CMK (cell line): ENCODE data around the gene FLII.
A peak's percentile ranks its signal among the peaks of the same experiment; 100 is the strongest.

Experiments
- DNase-seq: peaks from one replicate; pipeline ENCODE4 v3.0.0-alpha.2; 2010; ENCODE audit warnings: low read depth

Gene FLII

DNA sequence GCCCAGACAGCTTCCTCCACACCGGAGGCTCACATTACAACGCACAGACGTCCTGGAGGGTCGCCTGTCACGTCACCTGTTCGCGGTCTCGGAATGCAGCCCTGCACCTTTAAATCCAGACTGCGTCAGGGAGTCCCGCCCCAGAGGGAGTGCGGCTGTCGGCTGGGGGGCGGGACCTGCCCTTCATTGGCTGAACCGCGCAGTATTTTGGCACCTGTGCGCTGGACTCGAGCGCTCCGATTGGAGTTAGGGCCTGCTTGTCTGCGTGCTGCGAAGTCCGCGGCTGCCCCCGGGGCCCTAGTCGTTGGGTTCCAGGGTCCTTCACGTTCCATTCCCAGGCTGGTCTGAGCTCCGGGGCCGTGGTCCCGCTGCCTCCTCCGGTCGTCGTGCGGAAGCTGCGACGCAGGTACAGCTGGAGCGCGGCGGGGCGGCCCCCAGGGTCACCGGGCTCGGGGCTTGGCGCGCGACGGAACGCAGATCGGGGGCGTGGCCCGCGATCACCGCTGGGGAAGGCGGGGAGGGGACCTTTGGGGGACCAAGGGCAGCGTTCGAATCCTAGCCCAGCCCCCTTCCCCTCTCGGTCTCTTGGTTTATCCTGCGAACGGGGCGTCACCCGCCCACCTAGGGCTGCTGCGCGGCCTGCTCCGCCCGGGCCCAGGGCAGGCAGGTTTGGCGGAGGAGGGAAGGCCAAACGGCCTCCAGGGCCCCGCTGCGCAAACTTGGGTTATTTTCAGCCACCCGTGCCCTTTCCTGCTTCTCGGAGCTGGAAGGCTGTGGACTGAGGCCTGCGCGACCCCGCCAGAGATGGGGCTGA, 2.0 kb upstream of the FLII start, which contains the start of gene MIEF2:
TSS of gene MIEF2 (plus strand) at position 331 of the 814 bp plus-strand sequence. CDS start 2,059 bp downstream, outside the sequence.
- DNase-seq: peak; percentile 67

GRCh38 chr17:18259621-18260331, 1.2 kb upstream of the FLII start:
- DNase-seq: no peak

DNA sequence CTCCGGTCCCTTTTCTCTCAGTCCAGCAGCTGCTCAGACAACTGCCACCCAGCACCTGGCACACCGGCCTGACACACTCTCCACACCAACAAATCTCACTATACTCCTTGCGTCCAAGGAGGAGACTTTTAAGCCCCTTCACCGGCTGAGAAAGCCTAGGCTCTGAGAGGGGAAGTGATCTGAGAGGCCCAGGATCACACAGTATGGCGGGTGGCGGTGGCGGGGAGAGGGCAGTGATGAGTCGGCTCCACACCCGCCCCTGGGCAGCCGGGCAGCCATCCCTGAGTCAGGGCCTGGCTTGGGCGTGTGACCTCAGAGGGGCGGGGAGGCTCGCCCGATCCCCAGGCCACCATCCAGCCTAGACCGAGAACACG, 569 bp downstream of the FLII start:
- peak; percentile 24 for DNase-seq

GRCh38 chr17:18257268-18257981, 1.1 kb downstream of the FLII start:
- DNase-seq: peak; percentile 29

GRCh38 chr17:18256776-18257175, 1.8 kb downstream of the FLII start:
- DNase-seq: no peak

- no peak for DNase-seq
These were observed 2.2 kb downstream of the FLII start for GRCh38 chr17:18256351-18256750.

DNA sequence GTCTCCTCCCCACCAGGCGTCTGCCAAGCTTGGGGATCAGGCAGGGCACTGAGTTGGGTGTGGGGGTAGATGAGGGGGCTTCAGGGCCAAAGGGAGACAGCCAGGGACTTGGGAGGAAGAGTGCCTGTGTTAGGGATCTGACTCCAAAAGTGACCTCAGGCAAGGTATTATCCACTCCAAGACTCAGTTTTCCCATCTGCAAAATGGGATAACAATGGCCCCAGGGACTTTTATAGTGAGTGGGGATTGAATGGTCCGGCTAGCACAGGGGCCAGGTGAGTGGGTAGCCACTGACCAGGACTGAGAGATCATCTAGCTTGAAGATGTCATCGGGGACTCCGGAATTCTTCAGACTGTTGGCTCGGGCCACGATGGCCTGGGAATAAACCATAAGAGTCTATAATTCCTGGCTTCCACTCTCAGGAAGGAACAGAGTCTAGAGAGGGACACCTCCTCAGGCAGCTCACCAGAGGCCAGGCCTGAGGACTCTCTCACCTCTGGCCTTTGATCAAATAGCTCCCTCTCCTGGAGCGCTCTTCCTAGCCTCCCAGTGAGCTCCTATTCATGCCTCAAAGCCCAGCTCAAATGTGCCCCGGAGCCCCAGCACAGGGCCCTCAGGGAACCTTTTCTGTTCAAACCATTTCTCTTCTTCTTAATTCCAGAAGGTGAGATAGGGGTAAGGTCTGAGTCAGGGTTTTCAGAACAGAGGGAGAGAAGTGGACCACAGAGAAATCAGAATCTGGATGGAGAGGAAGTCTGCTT, 3.5 kb downstream of the FLII start:
- no peak for DNase-seq

DNA sequence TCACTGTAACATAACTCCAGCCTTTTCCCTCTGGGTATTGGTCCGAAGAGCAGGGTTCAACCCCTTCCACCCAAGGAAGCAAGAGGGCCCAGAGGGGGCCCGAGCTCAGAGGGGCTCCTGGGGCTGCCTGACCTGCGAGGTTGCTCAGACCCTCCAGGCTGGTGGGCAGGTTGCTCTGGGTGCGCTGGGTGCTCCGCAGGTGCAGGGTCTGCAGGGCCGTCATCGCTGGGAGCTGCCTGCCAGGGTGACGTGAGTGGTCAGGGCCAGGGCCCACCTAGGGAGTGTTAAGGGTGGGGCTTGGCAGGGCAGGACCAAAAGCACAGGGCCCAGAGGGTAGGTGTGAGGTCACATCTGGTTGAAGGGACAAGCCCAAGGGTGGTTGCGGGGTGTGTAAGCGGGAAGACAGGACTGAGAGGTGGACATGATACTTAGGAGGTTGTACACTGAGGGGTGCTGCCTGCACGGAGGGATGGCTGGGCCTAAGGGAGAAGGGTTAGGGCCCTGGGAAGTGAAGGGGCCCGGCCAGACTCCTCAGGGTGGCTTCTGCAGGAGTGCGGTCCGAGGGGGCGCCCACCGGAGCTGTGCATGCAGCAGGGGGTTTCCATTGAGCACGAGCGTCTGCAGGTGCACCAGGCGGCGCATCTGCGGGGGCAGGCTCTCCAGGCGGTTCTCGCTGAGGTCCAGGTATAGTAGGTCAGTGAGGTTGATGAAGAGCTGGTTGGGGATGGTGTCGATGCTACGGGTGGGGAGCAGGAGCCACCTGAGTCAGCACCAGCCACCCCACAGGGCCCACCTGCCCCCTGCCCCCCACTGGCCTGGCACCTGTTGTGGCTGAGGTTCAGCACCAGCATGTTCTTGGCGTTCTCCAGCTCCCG, 4.4 kb downstream of the FLII start:
- no peak for DNase-seq

DNA sequence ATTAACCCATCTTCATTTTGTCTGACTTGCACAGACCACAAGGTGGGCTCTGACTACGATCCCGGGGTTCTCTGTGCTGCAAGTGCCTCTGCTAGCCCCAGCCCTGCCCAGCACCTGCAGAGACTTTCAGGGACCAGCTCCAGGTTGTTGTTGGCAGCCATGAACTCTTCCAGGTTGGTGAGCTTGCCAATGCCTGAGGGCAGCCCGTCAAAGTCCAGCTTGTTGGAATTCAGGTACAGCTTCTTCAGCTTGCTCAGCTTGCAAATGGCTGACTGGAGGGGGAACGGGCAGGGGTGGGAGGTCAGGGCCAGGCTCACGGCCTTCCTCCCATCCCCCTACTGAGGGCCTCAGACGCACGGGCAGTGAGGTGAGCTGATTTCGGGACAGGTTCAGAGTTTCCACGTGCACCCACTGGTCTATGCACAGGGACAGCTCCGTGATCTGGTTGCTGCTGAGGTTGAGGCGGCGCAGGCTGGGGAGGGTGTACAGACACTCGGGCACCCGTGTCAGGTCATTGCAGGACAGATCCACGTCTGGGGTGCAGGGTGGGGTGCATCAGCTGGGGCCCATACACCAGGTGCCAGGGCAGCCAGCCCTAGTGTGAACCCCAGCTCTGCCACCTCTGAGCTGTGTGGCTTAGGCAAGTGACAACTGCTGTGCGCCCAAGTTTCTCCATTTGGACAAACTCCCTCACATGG, 5.2 kb downstream of the FLII start:
- DNase-seq: no peak

- DNase-seq: no peak
These were observed 6.4 kb downstream of the FLII start for GRCh38 chr17:18252160-18252559.

GRCh38 chr17:18251204-18251603, 7.3 kb downstream of the FLII start:
- no peak for DNase-seq

GRCh38 chr17:18250708-18251107, 7.8 kb downstream of the FLII start:
- DNase-seq: no peak

GRCh38 chr17:18250259-18250658, 8.3 kb downstream of the FLII start:
- no peak for DNase-seq

GRCh38 chr17:18248811-18249210, 9.7 kb downstream of the FLII start:
- no peak for DNase-seq

DNA sequence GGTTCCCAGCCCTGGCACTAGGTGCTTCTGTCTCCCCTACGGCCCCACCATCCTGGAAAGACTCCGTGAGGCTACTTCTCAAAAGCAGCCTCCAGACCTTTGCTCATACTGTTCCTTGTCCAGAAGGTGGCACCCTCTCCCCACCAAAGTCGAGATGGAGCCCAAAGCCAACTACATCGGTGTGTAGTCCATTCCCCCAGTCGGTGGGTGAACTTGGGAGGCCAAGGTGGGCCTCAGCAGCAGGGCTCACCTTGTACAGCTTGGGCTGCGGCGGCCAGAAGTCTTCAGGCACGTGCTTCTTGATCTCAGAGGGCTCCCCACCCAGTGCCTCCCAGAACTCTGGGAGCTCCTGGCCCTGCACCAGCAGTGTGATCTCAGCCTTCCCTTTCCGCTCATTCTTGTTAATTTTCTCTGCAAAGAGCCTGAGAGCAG, 10.2 kb downstream of the FLII start:
- peak; percentile 41 for DNase-seq

- DNase-seq: no peak
These were observed 10.9 kb downstream of the FLII start for GRCh38 chr17:18247613-18248001.

- peak; percentile 27 for DNase-seq
These were observed 11.5 kb downstream of the FLII start for GRCh38 chr17:18246880-18247612.

DNA sequence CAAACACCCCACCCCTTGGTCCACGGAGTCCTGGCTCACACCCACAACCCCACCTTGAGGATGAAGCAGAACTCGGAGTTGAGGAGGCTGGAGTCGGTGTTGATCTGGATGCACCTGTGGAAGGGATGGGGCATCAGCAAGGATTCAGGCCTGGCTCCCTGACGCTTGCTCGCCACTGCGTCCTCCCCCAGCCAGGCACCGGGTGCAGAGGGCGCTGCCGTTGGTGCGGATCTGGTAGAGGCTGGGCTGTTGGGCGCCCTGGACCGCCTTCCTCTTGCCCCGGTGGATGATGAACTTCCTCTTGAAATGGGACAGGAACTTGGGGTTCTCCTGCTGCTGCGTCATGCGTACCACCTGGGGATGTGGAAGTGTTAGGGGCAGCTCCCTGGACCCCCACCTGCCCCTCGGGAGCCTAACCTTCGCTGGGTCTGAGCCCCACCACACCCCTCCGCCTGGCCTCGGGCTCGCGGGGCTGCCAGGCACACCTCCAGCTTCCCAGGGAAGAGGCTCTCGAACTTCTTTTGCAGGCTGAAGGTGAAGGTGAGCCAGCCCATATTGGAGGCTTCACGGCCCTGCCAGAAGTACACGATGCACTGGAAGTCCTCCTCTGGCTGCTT, 12.3 kb downstream of the FLII start:
- DNase-seq: no peak
